HepG2 (cell line): ENCODE data around the gene OSER1. TPM values are rescaled to one million over a fixed set of nuclear protein-coding genes. Genes with fewer than 3 reads are reported as not detected.

Experiments used
- CAMTA2 ChIP-seq: sonication (generic); formaldehyde crosslinking; IDR thresholded peaks from 2 replicates; pipeline ENCODE4 v1.4.0; 2020; ENCODE audit warnings: mild to moderate bottlenecking, missing genetic modification reagents, borderline replicate concordance
- CCDC6 ChIP-seq: sonication (generic); formaldehyde crosslinking; IDR thresholded peaks from 2 replicates; pipeline ENCODE4 v1.8.1; 2022; ENCODE audit warnings: mild to moderate bottlenecking, missing genetic modification reagents, moderate library complexity
- CEBPZ ChIP-seq: IDR thresholded peaks from 2 replicates; pipeline ENCODE4 v1.6.1; 2012; ENCODE audit warnings: low read length, improper control_type of control experiment
- ONECUT2 ChIP-seq: sonication (generic); formaldehyde crosslinking; IDR thresholded peaks from 2 replicates; pipeline ENCODE4 v1.4.0; 2020; ENCODE audit warnings: missing genetic modification reagents
- PBX2 ChIP-seq: IDR thresholded peaks from 2 replicates; pipeline ENCODE4 v1.6.1; 2016; ENCODE audit warnings: control low read depth
- SIX1 ChIP-seq: sonication (generic); formaldehyde crosslinking; IDR thresholded peaks from 2 replicates; pipeline ENCODE4 v1.4.0; 2020; ENCODE audit warnings: missing genetic modification reagents, borderline replicate concordance
- SKI ChIP-seq: fragments of 450-650 bp; IDR thresholded peaks from one replicate; pipeline ENCODE4 v1.6.1; 2018; ENCODE audit warnings: mild to moderate bottlenecking; ENCODE audit not compliant: partially characterized antibody
- TCF7 ChIP-seq: sonication (generic); IDR thresholded peaks from 2 replicates; pipeline ENCODE4 v1.6.1; 2016; ENCODE audit warnings: antibody characterized with exemption, low read depth
- TFDP2 ChIP-seq: sonication (generic); formaldehyde crosslinking; IDR thresholded peaks from 2 replicates; pipeline ENCODE4 v1.4.0; 2020; ENCODE audit warnings: missing genetic modification reagents
- ZC3H4 ChIP-seq: sonication (generic); formaldehyde crosslinking; IDR thresholded peaks from 2 replicates; pipeline ENCODE4 v1.4.0; 2020; ENCODE audit warnings: missing genetic modification reagents, borderline replicate concordance
- ZMAT5 ChIP-seq: sonication (generic); formaldehyde crosslinking; IDR thresholded peaks from 2 replicates; pipeline ENCODE4 v1.5.0; 2020; ENCODE audit warnings: mild to moderate bottlenecking, low read depth, missing genetic modification reagents, borderline replicate concordance
- ZMYM4 ChIP-seq: sonication (generic); formaldehyde crosslinking; IDR thresholded peaks from 2 replicates; pipeline ENCODE4 v1.8.1; 2023; ENCODE audit warnings: mild to moderate bottlenecking, missing genetic modification reagents
- ZNF275 ChIP-seq: sonication (generic); formaldehyde crosslinking; IDR thresholded peaks from 2 replicates; pipeline ENCODE4 v1.8.0; 2022; ENCODE audit warnings: missing genetic modification reagents, mild to moderate bottlenecking, inconsistent platforms, borderline replicate concordance
- ZNF280B ChIP-seq: sonication (generic); formaldehyde crosslinking; IDR thresholded peaks from 2 replicates; pipeline ENCODE4 v1.5.0; 2020; ENCODE audit warnings: missing genetic modification reagents, mild to moderate bottlenecking, borderline replicate concordance
- ZNF431 ChIP-seq: sonication (generic); formaldehyde crosslinking; IDR thresholded peaks from 2 replicates; pipeline ENCODE4 v1.9.0; 2022; ENCODE audit warnings: missing genetic modification reagents, low read depth, mild to moderate bottlenecking, borderline replicate concordance
- ZSCAN12 ChIP-seq: sonication (generic); formaldehyde crosslinking; IDR thresholded peaks from 2 replicates; pipeline ENCODE4 v1.9.0; 2021; ENCODE audit warnings: mild to moderate bottlenecking, missing genetic modification reagents
- polyA plus RNA-seq, 8 experiments: library from polyadenylated mRNA; depleted of rRNA in 3 of 8; stranded (reverse) in 7 of 8; unstranded in 1 of 8; fragments of >200 nt; fragmentation: Illumina TruSeq in 4 of 8; extraction: Trizol in 4 of 8; gene quantifications; 2 replicates each; pipeline versions ENCODE4 v1.2.1 to v1.2.3, GENCODE V29; 2011 to 2016; ENCODE audit warnings: low read depth in 4 of 8, missing spikeins in 1 of 8, mixed read lengths in 1 of 8; ENCODE audit not compliant: insufficient read depth in 1 of 8
- total RNA-seq, 5 experiments: library from RNA; depleted of rRNA; stranded (reverse); fragments of >200 nt; fragmentation: Illumina TruSeq; extraction: Trizol; gene quantifications; 2 replicates each; pipeline ENCODE4 v1.2.3, GENCODE V29; 2016; ENCODE audit warnings: low read depth in 1 of 5

OSER1 gene
- total and polyA plus RNA-seq, 2 of the 13 experiments (the other 11 are each of a cell fraction or from before 2014, with no cell fraction given), result 71.2 to 71.5 TPM

- TF ChIP-seq ZC3H4 (no peak), ONECUT2 (CRISPR knock-in tag) (no peak), CEBPZ (no peak), SIX1 (CRISPR knock-in tag) (no peak), SKI (no peak), ZNF275 (no peak), PBX2 (CRISPR knock-in tag) (0 out of 2 replicates have a peak, but pooled peaks have one; percentile 18), ZSCAN12 (CRISPR knock-in tag) (no peak), ZNF280B (CRISPR knock-in tag) (peak; percentile 65; the same call in 1 of the 2 replicates), ZNF431 (no peak), CAMTA2 (CRISPR knock-in tag) (no peak), ZMYM4 (CRISPR knock-in tag) (no peak), CCDC6 (CRISPR knock-in tag) (peak; percentile 73; the same call in 1 of the 2 replicates), TFDP2 (CRISPR knock-in tag) (no peak), ZMAT5 (no peak), TCF7 (peak; percentile 7; the same call in 1 of the 2 replicates)
These were observed 725 bp downstream of the OSER1 start (continued) for GRCh38 chr20:44209686-44210405.
